HG02763 (cell line): Measurements from ENCODE around the gene ADPRHL1.
"Not testable (repeated sequence)": the region's sequence is repeated elsewhere in the genome, so short reads cannot be mapped to it uniquely, and the experiment has no call there.

Experiments
- ATAC-seq: cut with Tn5 transposase; IDR thresholded peaks from one replicate; pipeline ENCODE4 v1.9.1; 2021; ENCODE audit warnings: mild to moderate bottlenecking, moderate library complexity; ENCODE audit not compliant: unreplicated experiment

Gene ADPRHL1

GRCh38 chr13:113456116-113456702 lies 2.9 kb upstream of the ADPRHL1 start:
- no peak for ATAC-seq

GRCh38 chr13:113455384-113455783 lies 2.1 kb upstream of the ADPRHL1 start:
- no peak for ATAC-seq

DNA sequence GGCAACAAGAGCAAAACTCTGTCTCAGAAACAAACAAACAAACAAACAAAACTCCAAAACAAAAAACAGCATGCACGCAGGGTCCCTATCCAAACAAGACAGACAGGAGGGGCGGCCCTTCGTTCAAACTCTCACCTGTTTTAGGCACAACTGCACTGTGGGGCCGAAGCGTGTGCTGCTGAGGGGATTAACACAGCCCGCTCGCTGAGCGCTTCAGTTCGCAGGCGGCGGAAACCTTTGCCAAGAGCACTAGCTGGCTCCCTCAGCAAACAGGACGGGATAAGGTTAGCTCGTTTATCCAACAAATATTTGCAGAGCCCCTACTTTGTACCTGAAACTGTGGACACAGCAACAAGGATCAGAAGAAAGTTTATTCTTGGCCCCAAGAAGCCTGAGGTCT lies 1.6 kb upstream of the ADPRHL1 start:
- ATAC-seq = no peak

DNA sequence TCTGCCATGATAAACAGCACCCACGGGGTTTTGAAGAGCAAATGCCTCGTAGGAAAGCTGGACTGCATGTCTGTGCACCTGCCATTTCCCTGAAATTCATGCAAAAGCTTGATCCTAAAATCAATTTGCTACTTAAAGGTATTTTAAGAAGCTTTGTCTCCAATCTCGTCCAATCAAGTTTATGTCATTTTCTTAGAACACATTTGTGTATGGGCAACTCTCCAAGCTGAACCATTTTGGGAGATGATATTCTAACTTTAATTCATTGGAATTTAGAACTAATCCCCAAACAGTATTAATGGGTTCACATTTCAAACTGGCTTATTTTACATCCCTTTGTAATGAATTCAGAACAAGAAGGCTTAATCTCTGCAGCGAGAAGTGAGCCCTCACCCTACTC lies 822 bp downstream of the ADPRHL1 start:
- ATAC-seq = no peak

GRCh38 chr13:113451951-113452421 lies 1.3 kb downstream of the ADPRHL1 start:
- no peak for ATAC-seq

DNA sequence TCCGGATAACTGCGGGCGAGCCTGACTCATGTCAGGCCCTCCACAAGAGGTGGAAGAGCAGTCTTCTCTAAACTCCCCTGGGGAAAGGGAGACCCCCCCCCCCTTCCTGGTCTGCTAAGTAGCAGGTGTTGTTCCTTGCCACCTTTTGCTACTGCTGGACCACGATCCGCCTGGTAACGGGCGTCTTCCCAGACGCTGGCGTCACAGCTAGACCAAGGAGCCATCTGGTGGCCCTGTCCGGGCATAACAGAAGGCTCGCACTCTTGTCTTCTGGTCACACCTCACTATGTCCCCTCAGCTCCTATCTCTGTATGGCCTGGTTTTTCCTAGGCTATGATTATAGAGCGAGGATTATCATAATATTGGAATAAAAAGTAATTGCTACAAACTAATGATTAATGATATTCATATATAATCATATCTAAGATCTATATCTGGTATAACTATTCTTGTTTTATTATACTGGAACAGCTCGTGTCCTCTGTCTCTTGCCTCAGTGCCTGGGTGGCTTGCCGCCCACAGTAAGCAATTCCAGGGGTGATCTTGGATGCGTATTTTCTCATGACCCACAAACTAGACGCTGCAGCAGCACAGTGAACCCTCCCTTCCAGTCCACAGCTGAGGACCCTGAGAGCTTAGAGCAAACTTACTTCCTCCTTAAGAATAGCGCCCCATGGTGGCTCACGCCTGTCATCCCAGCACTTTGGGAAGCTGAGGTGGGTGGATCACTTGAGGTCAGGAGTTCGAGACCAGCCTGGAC lies 2.2 kb downstream of the ADPRHL1 start:
- not testable (repeated sequence) for ATAC-seq

GRCh38 chr13:113450348-113450744 lies 2.9 kb downstream of the ADPRHL1 start:
- ATAC-seq = not testable (repeated sequence)

- no peak for ATAC-seq
Measured at GRCh38 chr13:113449693-113450347, 3.5 kb downstream of the ADPRHL1 start.

DNA sequence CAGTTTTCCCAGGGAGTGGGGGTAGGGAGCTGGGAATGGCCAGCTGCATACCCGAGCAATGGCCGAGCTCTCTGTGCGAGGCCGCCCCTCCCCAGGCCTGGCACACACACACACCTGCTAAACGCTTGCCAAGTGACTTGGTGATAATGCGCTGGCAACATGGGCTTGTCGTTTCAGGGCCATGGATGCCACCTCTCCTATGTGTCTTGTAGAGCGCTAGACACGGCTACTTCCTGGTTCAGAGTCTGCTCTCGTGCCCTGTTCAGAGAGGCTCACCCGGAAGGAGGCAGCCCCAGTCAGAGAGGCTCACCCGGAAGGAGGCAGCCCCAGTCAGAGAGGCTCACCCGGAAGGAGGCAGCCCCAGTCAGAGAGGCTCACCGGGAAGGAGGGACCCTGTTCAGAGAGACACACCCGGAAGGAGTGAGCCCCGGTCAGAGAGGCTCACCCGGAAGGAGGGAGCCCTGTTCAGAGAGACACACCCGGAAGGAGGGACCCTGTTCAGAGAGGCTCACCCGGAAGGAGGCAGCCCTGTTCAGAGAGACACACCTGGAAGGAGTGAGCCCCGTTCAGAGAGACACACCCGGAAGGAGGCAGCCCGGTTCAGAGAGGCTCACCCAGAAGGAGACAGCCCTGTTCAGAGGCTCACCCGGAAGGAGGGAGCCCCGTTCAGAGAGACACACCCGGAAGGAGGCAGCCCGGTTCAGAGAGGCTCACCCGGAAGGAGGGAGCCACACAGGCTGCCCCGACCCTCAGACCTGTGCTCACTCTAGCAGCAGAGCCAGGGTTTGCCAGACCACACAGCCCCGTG lies 4.2 kb downstream of the ADPRHL1 start:
- ATAC-seq = no peak

- no peak for ATAC-seq
Measured at GRCh38 chr13:113448545-113448884, 4.8 kb downstream of the ADPRHL1 start.

GRCh38 chr13:113447596-113447995 lies 5.7 kb downstream of the ADPRHL1 start:
- no peak for ATAC-seq

- no peak for ATAC-seq
Measured at GRCh38 chr13:113446488-113446854, 6.8 kb downstream of the ADPRHL1 start.

GRCh38 chr13:113445791-113446487 lies 7.3 kb downstream of the ADPRHL1 start:
- ATAC-seq = peak; percentile 66

DNA sequence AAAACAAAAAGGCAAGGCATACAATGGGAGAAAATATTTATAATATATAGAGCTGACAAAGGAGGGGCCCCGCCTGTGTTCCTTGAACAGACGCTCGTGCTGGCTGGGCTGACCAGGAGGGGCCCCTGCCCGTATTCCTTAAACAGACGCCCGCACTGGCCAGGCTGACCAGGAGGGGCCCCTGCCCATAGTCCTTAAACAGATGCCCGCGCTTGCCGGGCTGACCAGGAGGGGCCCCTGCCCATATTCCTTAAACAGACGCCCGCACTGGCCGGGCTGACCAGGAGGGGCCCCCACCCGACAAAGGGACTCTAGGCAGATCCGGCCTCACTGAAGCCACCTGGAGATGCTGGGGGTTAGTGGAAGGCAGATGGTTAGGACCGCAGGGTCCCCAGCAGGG lies 9.3 kb downstream of the ADPRHL1 start:
- no peak for ATAC-seq

DNA sequence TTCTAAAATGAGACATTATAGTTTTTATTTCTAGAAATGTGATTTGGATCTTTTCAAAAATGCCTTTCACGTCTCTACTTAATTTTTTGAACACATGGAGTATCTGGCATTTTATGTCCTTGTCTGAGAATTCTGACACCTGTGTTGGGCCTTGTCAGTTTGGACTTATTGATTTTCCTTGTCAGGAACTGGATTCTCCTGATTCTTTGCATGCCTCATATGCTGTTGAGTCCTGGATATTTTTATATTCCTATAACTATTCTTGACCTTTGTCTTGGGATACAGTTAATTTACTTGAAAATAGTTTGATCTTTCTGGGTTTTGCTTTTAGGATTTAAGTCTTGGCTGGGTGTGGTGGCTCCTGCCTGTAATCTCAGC lies 10.3 kb downstream of the ADPRHL1 start:
- no peak for ATAC-seq

DNA sequence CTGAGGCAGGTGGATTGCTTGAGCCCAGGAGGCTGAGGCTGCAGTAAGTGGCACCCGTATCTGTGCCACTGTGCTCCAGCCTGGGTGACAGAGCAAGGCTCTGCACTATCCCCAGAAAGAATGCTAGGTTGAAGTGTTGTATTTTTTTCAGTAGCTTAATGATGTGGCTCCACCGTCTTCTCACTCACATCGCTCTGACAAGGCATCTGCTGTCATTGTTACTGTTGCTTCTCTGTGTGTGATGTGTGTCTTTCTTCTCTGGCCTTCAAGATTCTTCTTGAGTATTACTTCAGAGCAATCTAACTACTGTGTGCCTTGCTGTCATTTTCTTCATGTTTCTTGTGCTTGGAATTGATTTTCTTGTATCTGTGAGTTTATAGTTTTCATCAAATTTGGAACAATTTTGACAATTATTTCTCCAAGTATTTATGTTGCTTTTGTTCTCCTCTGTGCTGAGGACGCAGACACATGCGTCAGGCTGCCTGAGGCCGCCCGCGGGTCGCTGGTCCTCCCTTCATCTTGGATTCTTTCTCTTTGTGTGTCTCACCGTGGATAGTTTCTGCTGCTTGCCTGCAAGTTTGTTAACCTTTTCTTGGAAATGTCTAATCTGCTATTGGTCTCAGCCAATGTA lies 10.8 kb downstream of the ADPRHL1 start:
- ATAC-seq = no peak

- ATAC-seq = no peak
Measured at GRCh38 chr13:113441661-113442060, 11.6 kb downstream of the ADPRHL1 start.

DNA sequence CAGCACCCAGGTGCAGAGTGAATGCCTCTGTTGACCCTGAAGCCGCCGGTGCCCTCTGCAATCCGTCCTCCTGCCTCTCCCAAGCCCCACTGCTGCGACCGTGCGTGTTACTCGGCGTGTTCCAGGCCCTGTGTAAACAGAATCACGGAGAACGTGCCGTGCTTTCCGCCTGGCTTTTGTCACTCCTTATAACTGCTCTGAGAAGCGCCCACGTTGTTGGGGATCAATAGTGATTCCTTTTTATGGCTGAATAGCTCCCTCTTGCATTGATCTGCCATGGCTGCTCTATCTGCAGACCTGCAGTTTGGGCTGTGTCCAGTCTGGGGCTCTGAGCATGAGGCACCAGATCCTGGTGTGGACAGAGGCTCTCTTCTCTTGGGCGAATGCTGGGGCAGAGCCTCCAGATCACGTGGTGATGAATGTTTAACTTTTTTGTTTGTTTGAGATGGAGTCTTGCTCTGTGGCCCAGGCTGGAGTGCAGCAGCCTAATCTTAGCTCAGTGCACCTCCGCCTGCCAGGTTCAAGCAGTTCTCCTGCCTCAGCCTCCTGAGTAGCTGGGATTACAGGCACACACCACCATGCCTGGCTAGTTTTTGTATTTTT lies 15.8 kb downstream of the ADPRHL1 start:
- no peak for ATAC-seq

- not testable (repeated sequence) for ATAC-seq
Measured at GRCh38 chr13:113436866-113437265, 16.4 kb downstream of the ADPRHL1 start.

GRCh38 chr13:113435907-113436306 lies 17.4 kb downstream of the ADPRHL1 start:
- ATAC-seq = not testable (repeated sequence)
